GM23248 (cell line): ENCODE measurements around the gene SEMA5A. TPM values are rescaled to one million over a fixed set of nuclear protein-coding genes. Genes with fewer than 3 reads are reported as not detected.

Experiments used
- DNase-seq: peaks from one replicate; pipeline ENCODE4 v3.0.0-alpha.2; 2015
- H2AFZ ChIP-seq: fragments of 200-600 bp; sonication (generic); 2 replicates; pipeline ENCODE4 v1.6.1; 2016; ENCODE audit warnings: antibody characterized with exemption
- H3F3A ChIP-seq: fragments of 200-600 bp; sonication (generic); 2 replicates; pipeline ENCODE4 v1.6.1; 2016; ENCODE audit warnings: mild to moderate bottlenecking, antibody characterized with exemption, mixed run types; ENCODE audit not compliant: insufficient read depth
- H3K27ac ChIP-seq: fragments of 200-600 bp; sonication (generic); 2 replicates; pipeline ENCODE4 v1.5.1; 2016; ENCODE audit warnings: mild to moderate bottlenecking
- H3K27me3 ChIP-seq: fragments of 200-600 bp; sonication (generic); replicated peaks from 2 replicates; pipeline ENCODE4 v1.6.1; 2016; ENCODE audit warnings: mild to moderate bottlenecking; ENCODE audit not compliant: insufficient read depth
- H3K36me3 ChIP-seq: fragments of 200-600 bp; sonication (generic); 2 replicates; pipeline ENCODE4 v1.6.1; 2016; ENCODE audit warnings: low read depth, mild to moderate bottlenecking
- H3K4me1 ChIP-seq: fragments of 200-600 bp; sonication (generic); 2 replicates; pipeline ENCODE4 v1.6.1; 2016; ENCODE audit warnings: mild to moderate bottlenecking; ENCODE audit not compliant: insufficient read depth
- H3K4me2 ChIP-seq: fragments of 200-600 bp; sonication (generic); one replicate; pipeline ENCODE4 v1.6.1; 2016; ENCODE audit warnings: mild to moderate bottlenecking; ENCODE audit not compliant: unreplicated experiment
- H3K4me3 ChIP-seq: fragments of 200-600 bp; sonication (generic); 2 replicates; pipeline ENCODE4 v1.5.1; 2016; ENCODE audit warnings: mild to moderate bottlenecking
- H3K79me2 ChIP-seq: fragments of 200-600 bp; sonication (generic); 2 replicates; pipeline ENCODE4 v1.6.1; 2016; ENCODE audit warnings: mild to moderate bottlenecking; ENCODE audit not compliant: insufficient read depth
- H3K9ac ChIP-seq: fragments of 200-600 bp; sonication (generic); 2 replicates; pipeline ENCODE4 v1.6.1; 2016; ENCODE audit warnings: mild to moderate bottlenecking
- H3K9me2 ChIP-seq: fragments of 200-600 bp; sonication (generic); 2 replicates; pipeline ENCODE4 v1.6.1; 2016; ENCODE audit warnings: mixed run types, mild to moderate bottlenecking, moderate library complexity; ENCODE audit not compliant: insufficient read depth
- H3K9me3 ChIP-seq: fragments of 200-600 bp; sonication (generic); one replicate; pipeline ENCODE4 v1.6.1; 2017; ENCODE audit warnings: low read depth
- H4K20me1 ChIP-seq: fragments of 200-600 bp; sonication (generic); 2 replicates; pipeline ENCODE4 v1.6.0; 2016; ENCODE audit not compliant: insufficient read depth
- EZH2 ChIP-seq: fragments of 200-600 bp; sonication (generic); IDR thresholded peaks from 2 replicates; pipeline ENCODE4 v1.6.1; 2018; ENCODE audit warnings: antibody characterized with exemption, mild to moderate bottlenecking; ENCODE audit not compliant: insufficient read depth, poor library complexity, severe bottlenecking
- EZH2phosphoT487 ChIP-seq: fragments of 200-600 bp; sonication (generic); IDR thresholded peaks from 2 replicates; pipeline ENCODE4 v1.6.1; 2018; ENCODE audit warnings: antibody characterized with exemption, moderate library complexity, mild to moderate bottlenecking, low read depth; ENCODE audit not compliant: insufficient read depth
- WGBS, 2 experiments: methylation state at CpG; one replicate each; pipeline ENCODE4 v1.1.6; 2015 to 2017; ENCODE audit warnings: low lambda C conversion rate in 2 of 2, low coverage in 1 of 2; ENCODE audit errors: missing lambda C conversion rate in 2 of 2; 5-methylcytosine and 5-hydroxymethylcytosine counted together
- in situ Hi-C: fragments of 300-500 bp; cut with MboI; formaldehyde crosslinking; loops from 2 replicates; pipeline ENCODE4 v1.15.0; 2020
- polyA plus RNA-seq: library from polyadenylated mRNA; unstranded; fragments of >200 nt; fragmentation: Nextera tagmentation; extraction: Ambion mirVana; gene quantifications from 2 replicates; pipeline ENCODE4 v1.2.1, GENCODE V29; 2016
- total RNA-seq: library from RNA; depleted of rRNA; stranded (reverse); fragments of >200 nt; shearing (Covaris generic); gene quantifications from 2 replicates; pipeline ENCODE4 v1.2.3, GENCODE V29; 2014

Gene SEMA5A
- total and polyA plus RNA-seq, 2 experiments from 2014 or later: 33.5 to 38.2 TPM

GRCh38 chr5:9054821-9055589 is 490.9 kb downstream of the SEMA5A start:
- in situ Hi-C loops: no loop called here
- Histone ChIP-seq H3K9me2 (no peaks in the 10 kb centered on the region), H3K4me3 (no peak overlapping the region), H3K79me2 (no peaks in the 10 kb centered on the region), H3K9me3 (no peaks in the 10 kb centered on the region), H3K9ac (peak overlapping the region; percentile 30; the same call in 1 of the 2 replicates), H3K36me3 (peaks cover 10% of the 10 kb centered on the region), H3K4me1 (peaks cover 35% of the 10 kb centered on the region), H2AFZ (no peak overlapping the region), H3K27me3 (no peaks in the 10 kb centered on the region), H4K20me1 (no peaks in the 10 kb centered on the region), H3K4me2 (peak overlapping the region; percentile 17), H3K27ac (peak overlapping the region; percentile 40), H3F3A (peaks cover 20% of the 10 kb centered on the region)
- peak; percentile 34 for DNase-seq
- TF ChIP-seq EZH2: no peak
- no peak for TF ChIP-seq EZH2phosphoT487
- WGBS, 2 experiments: 49 to 59% methylated on average over 3 of the region's 3 CpGs

- Histone ChIP-seq H3K27me3 (no peaks in the 10 kb centered on the region), H2AFZ (no peak overlapping the region), H3K27ac (no peak overlapping the region), H4K20me1 (no peaks in the 10 kb centered on the region), H3K36me3 (peaks cover 10% of the 10 kb centered on the region), H3F3A (peaks cover 17% of the 10 kb centered on the region), H3K9me3 (no peaks in the 10 kb centered on the region), H3K9me2 (no peaks in the 10 kb centered on the region), H3K4me2 (no peak overlapping the region), H3K9ac (no peak overlapping the region), H3K4me1 (peaks cover 31% of the 10 kb centered on the region), H3K79me2 (no peaks in the 10 kb centered on the region), H3K4me3 (no peak overlapping the region)
- in situ Hi-C loops: no loop called here
- 88 to 92% methylated on average over 6 of the region's 6 CpGs for WGBS, 2 experiments
- no peak for TF ChIP-seq EZH2
- TF ChIP-seq EZH2phosphoT487: no peak
- DNase-seq: no peak
Measured at GRCh38 chr5:9054322-9054721, 491.6 kb downstream of the SEMA5A start.

GRCh38 chr5:9052421-9052820 is 493.5 kb downstream of the SEMA5A start:
- Histone ChIP-seq H3K4me2 (no peak overlapping the region), H3K9me2 (no peaks in the 10 kb centered on the region), H4K20me1 (no peaks in the 10 kb centered on the region), H3K27me3 (no peaks in the 10 kb centered on the region), H3K36me3 (peaks cover 17% of the 10 kb centered on the region), H3K4me1 (peaks cover 24% of the 10 kb centered on the region), H3F3A (peaks cover 27% of the 10 kb centered on the region), H3K27ac (no peak overlapping the region), H3K9me3 (no peaks in the 10 kb centered on the region), H3K9ac (no peak overlapping the region), H3K4me3 (no peak overlapping the region), H3K79me2 (no peaks in the 10 kb centered on the region), H2AFZ (no peak overlapping the region)
- WGBS, 2 experiments: 91 to 95% methylated on average over 4 of the region's 4 CpGs
- in situ Hi-C loops: no loop called here
- DNase-seq: no peak
- TF ChIP-seq EZH2 (no peak), EZH2phosphoT487 (no peak)

- no peaks in the 10 kb centered on the region for H3K9me2 ChIP-seq
- H3K27me3 ChIP-seq: no peaks in the 10 kb centered on the region
- H3K4me1 ChIP-seq: peaks cover 31% of the 10 kb centered on the region
- peaks cover 17% of the 10 kb centered on the region for H3K36me3 ChIP-seq
- H3K79me2 ChIP-seq: no peaks in the 10 kb centered on the region
- H2AFZ ChIP-seq: no peak overlapping the region
- H3K4me3 ChIP-seq: no peak overlapping the region
- in situ Hi-C loops: no loop called here
- no peak for DNase-seq
- H3K27ac ChIP-seq: no peak overlapping the region
- WGBS, 2 experiments: 94 to 99% methylated on average over 11 of the region's 11 CpGs
- TF ChIP-seq EZH2phosphoT487 (no peak), EZH2 (no peak)
- no peak overlapping the region for H3K4me2 ChIP-seq
- H4K20me1 ChIP-seq: no peaks in the 10 kb centered on the region
- no peaks in the 10 kb centered on the region for H3K9me3 ChIP-seq
- H3F3A ChIP-seq: peaks cover 33% of the 10 kb centered on the region
- H3K9ac ChIP-seq: no peak overlapping the region
Measured at GRCh38 chr5:9051779-9052178, 494.1 kb downstream of the SEMA5A start.
